Medulla oblongata (tissue), 1 donor: ENCODE measurements around the gene DNALI1.
"Not testable (repeated sequence)": the region's sequence is repeated elsewhere in the genome, so short reads cannot be mapped to it uniquely, and the experiment has no call there.

Source experiments
- DNase-seq: peaks from one replicate; pipeline ENCODE4 v3.0.0-alpha.2; 2015; ENCODE audit errors: extremely low spot score

DNALI1 gene

GRCh38 chr1:37556712-37557196 is at the start of gene DNALI1:
Gene DNALI1, plus strand, starts transcription at chr1:37556940. Its CDS starts 55 bp downstream, at chr1:37556995.
- DNase-seq, result peak; percentile 86

- DNase-seq, result no peak
Observed at GRCh38 chr1:37509181-37509580, 47.6 kb upstream of the DNALI1 start.

GRCh38 chr1:37513795-37514349 is 42.9 kb upstream of the DNALI1 start:
- DNase-seq, result peak; percentile 10

- DNase-seq, result peak; percentile 80
Observed at GRCh38 chr1:37514350-37515184, 42.2 kb upstream of the DNALI1 start, which contains the start of gene MEAF6. Gene MEAF6, minus strand, starts transcription at chr1:37514766. Its CDS starts 20 bp downstream, at chr1:37514746.

GRCh38 chr1:37515185-37516034 is 41.3 kb upstream of the DNALI1 start:
- DNase-seq, result no peak

GRCh38 chr1:37517569-37517968 is 39.2 kb upstream of the DNALI1 start:
- no peak for DNase-seq

GRCh38 chr1:37518241-37518640 is 38.5 kb upstream of the DNALI1 start:
- DNase-seq, result not testable (repeated sequence)

- DNase-seq, result not testable (repeated sequence)
Observed at GRCh38 chr1:37518929-37519328, 37.8 kb upstream of the DNALI1 start.

- DNase-seq, result no peak
Observed at GRCh38 chr1:37519613-37520012, 37.1 kb upstream of the DNALI1 start.

GRCh38 chr1:37529888-37530287 is 26.9 kb upstream of the DNALI1 start:
- DNase-seq, result not testable (repeated sequence)

GRCh38 chr1:37532418-37533156 is 24.2 kb upstream of the DNALI1 start:
- DNase-seq, result not testable (repeated sequence)

- DNase-seq, result no peak
Observed at GRCh38 chr1:37533317-37534093, 23.2 kb upstream of the DNALI1 start.

GRCh38 chr1:37537378-37537777 is 19.4 kb upstream of the DNALI1 start:
- no peak for DNase-seq

- not testable (repeated sequence) for DNase-seq
Observed at GRCh38 chr1:37539154-37539553, 17.6 kb upstream of the DNALI1 start.

- no peak for DNase-seq
Observed at GRCh38 chr1:37540036-37540785, 16.5 kb upstream of the DNALI1 start.

GRCh38 chr1:37544530-37544929 is 12.2 kb upstream of the DNALI1 start:
- DNase-seq, result no peak

GRCh38 chr1:37545019-37545418 is 11.7 kb upstream of the DNALI1 start:
- no peak for DNase-seq

- no peak for DNase-seq
Observed at GRCh38 chr1:37549341-37549740, 7.4 kb upstream of the DNALI1 start.

- no peak for DNase-seq
Observed at GRCh38 chr1:37553598-37553926, 3.2 kb upstream of the DNALI1 start.
